Prostate gland (tissue), 2 donors: ENCODE measurements around the gene FILIP1. TPM values are rescaled to one million over a fixed set of nuclear protein-coding genes. Genes with fewer than 3 reads are reported as not detected.

ENCODE experiments used
- DNase-seq: peaks from one replicate; pipeline ENCODE4 v3.0.0-alpha.2; 2019; ENCODE audit warnings: low spot score
- H3K27ac ChIP-seq, 2 donors: fragments of 200-600 bp; sonication (generic); 2 replicates each; pipeline ENCODE4 v1.5.1; 2017 to 2019
- H3K27me3 ChIP-seq: fragments of 200-600 bp; sonication (generic); replicated peaks from 2 replicates; pipeline ENCODE4 v1.5.1; 2019; ENCODE audit not compliant: insufficient read depth
- H3K36me3 ChIP-seq, 2 donors: fragments of 200-600 bp; sonication (generic); 1 replicate in 1 of 2; 2 replicates in 1 of 2; pipeline versions ENCODE4 v1.5.1 to v1.8.1; 2017 to 2019
- H3K4me1 ChIP-seq: fragments of 200-600 bp; sonication (generic); replicated peaks from 2 replicates; pipeline ENCODE4 v1.5.1; 2019
- H3K4me3 ChIP-seq, 2 donors: fragments of 200-600 bp; sonication (generic); 2 replicates each; pipeline ENCODE4 v1.5.1; 2017 to 2019
- H3K9me3 ChIP-seq: fragments of 200-600 bp; sonication (generic); 2 replicates; pipeline ENCODE4 v1.5.1; 2017
- CTCF ChIP-seq, 4 experiments: fragments of 200-600 bp in 2 of 4; fragments of 450-650 bp in 2 of 4; sonication (generic) in 2 of 4; IDR thresholded peaks; 1 replicate in 3 of 4; 2 replicates in 1 of 4; pipeline ENCODE4 v1.5.1; 2016 to 2019; ENCODE audit warnings: antibody characterized with exemption in 4 of 4, mild to moderate bottlenecking in 2 of 4, moderate library complexity in 2 of 4
- POLR2A ChIP-seq: fragments of 450-650 bp; IDR thresholded peaks from one replicate; pipeline ENCODE4 v1.6.1; 2016; ENCODE audit warnings: antibody characterized with exemption, mild to moderate bottlenecking
- POLR2AphosphoS5 ChIP-seq: sonication (generic); formaldehyde crosslinking; IDR thresholded peaks from one replicate; pipeline ENCODE4 v1.6.1; 2017; ENCODE audit warnings: antibody characterized with exemption
- WGBS: methylation state at CpG from one replicate; pipeline ENCODE4 v1.1.5; 2018; 5-methylcytosine and 5-hydroxymethylcytosine counted together
- intact Hi-C: fragments of 100-400 bp; cut with DNase I; formaldehyde crosslinking; loops from one replicate; pipeline ENCODE4 v1.14.2; 2022
- total RNA-seq, 2 donors: library from RNA; depleted of rRNA; stranded (reverse); fragments of >200 nt; gene quantifications; one replicate each; pipeline ENCODE4 v1.1.0, GENCODE V29; 2016

FILIP1 gene
- total RNA-seq, 2 donors from 2014 or later = 2.1 to 3.3 TPM

- TF ChIP-seq POLR2AphosphoS5 = no peak
- TF ChIP-seq CTCF (IDR thresholded peaks at IDR 0.05) = no peak
- no peak for TF ChIP-seq POLR2A
- intact Hi-C loops = no loop called here
- WGBS = 94% methylated on average over 2 of the region's 2 CpGs
Observed at GRCh38 chr6:75292555-75292954, 201.0 kb downstream of the FILIP1 start.

GRCh38 chr6:75291744-75292143, 201.9 kb downstream of the FILIP1 start:
- Histone ChIP-seq H3K4me3 (no peak overlapping the region), H3K9me3 (no peaks in the 10 kb centered on the region), H3K36me3 (no peaks in the 10 kb centered on the region), H3K4me1 (no peaks in the 10 kb centered on the region), H3K27ac (no peak overlapping the region), H3K27me3 (no peaks in the 10 kb centered on the region)
- DNase-seq = no peak
- intact Hi-C loops = no loop called here
- TF ChIP-seq CTCF (IDR thresholded peaks at IDR 0.05) = no peak
- no peak for TF ChIP-seq POLR2A
- TF ChIP-seq POLR2AphosphoS5 = no peak
- WGBS = 25% methylated on average over 1 of the region's 1 CpG

More at GRCh38 chr6:75292555-75292954, 201.0 kb downstream of the FILIP1 start:
- DNase-seq = no peak
- Histone ChIP-seq H3K27me3 (no peaks in the 10 kb centered on the region), H3K27ac (no peak overlapping the region), H3K9me3 (no peaks in the 10 kb centered on the region), H3K36me3 (no peaks in the 10 kb centered on the region), H3K4me1 (no peaks in the 10 kb centered on the region), H3K4me3 (no peak overlapping the region)

GRCh38 chr6:75291331-75291730, 202.3 kb downstream of the FILIP1 start:
- no peak for DNase-seq
- Histone ChIP-seq H3K27me3 (no peaks in the 10 kb centered on the region), H3K4me3 (no peak overlapping the region), H3K4me1 (no peaks in the 10 kb centered on the region), H3K9me3 (no peaks in the 10 kb centered on the region), H3K36me3 (no peaks in the 10 kb centered on the region), H3K27ac (no peak overlapping the region)
- intact Hi-C loops = no loop called here
- WGBS = 73% methylated on average over 2 of the region's 2 CpGs
- no peak for TF ChIP-seq POLR2AphosphoS5
- no peak for TF ChIP-seq CTCF (IDR thresholded peaks at IDR 0.05)
- TF ChIP-seq POLR2A = no peak

GRCh38 chr6:75290136-75290945, 203.3 kb downstream of the FILIP1 start:
- Histone ChIP-seq H3K9me3 (no peaks in the 10 kb centered on the region), H3K36me3 (no peaks in the 10 kb centered on the region), H3K4me1 (no peaks in the 10 kb centered on the region), H3K27me3 (no peaks in the 10 kb centered on the region), H3K4me3 (no peak overlapping the region), H3K27ac (no peak overlapping the region)
- TF ChIP-seq CTCF (IDR thresholded peaks at IDR 0.05) (no peak), POLR2AphosphoS5 (no peak), POLR2A (no peak)
- intact Hi-C loops = no loop called here
- DNase-seq = no peak
- WGBS = 63% methylated on average over 7 of the region's 7 CpGs

- intact Hi-C loops = no loop called here
- 90% methylated on average over 1 of the region's 1 CpG for WGBS
- Histone ChIP-seq H3K9me3 (no peaks in the 10 kb centered on the region), H3K36me3 (no peaks in the 10 kb centered on the region), H3K4me3 (no peak overlapping the region), H3K27ac (no peak overlapping the region), H3K27me3 (no peaks in the 10 kb centered on the region), H3K4me1 (no peaks in the 10 kb centered on the region)
- no peak for DNase-seq
- TF ChIP-seq CTCF (IDR thresholded peaks at IDR 0.05) (no peak), POLR2AphosphoS5 (no peak), POLR2A (no peak)
Observed at GRCh38 chr6:75288023-75288422, 205.6 kb downstream of the FILIP1 start.
